Trophoblast cell (in vitro differentiated cells and primary cell): Measurements from ENCODE around the gene API5.

Experiments used
- DNase-seq, 2 donors: peaks; one replicate each; pipeline ENCODE4 v3.0.0-alpha.2; 2016
- H2AFZ ChIP-seq: 2 replicates; pipeline ENCODE4 v1.6.1; 2013; ENCODE audit warnings: low read length, moderate library complexity, mild to moderate bottlenecking; ENCODE audit not compliant: insufficient read depth, poor library complexity
- H2AK5ac ChIP-seq: 2 replicates; pipeline ENCODE4 v1.6.1; 2013; ENCODE audit warnings: mild to moderate bottlenecking, low read length
- H2BK120ac ChIP-seq: 2 replicates; pipeline ENCODE4 v1.6.1; 2013; ENCODE audit warnings: low read length, mild to moderate bottlenecking, moderate library complexity; ENCODE audit not compliant: insufficient read depth, poor library complexity
- H2BK12ac ChIP-seq: 2 replicates; pipeline ENCODE4 v1.6.1; 2013; ENCODE audit warnings: mild to moderate bottlenecking, low read length, moderate library complexity
- H2BK5ac ChIP-seq: 2 replicates; pipeline ENCODE4 v1.6.1; 2013; ENCODE audit warnings: low read length, low read depth, moderate library complexity, mild to moderate bottlenecking; ENCODE audit not compliant: poor library complexity
- H3K14ac ChIP-seq: 2 replicates; pipeline ENCODE4 v1.6.1; 2013; ENCODE audit warnings: mild to moderate bottlenecking, low read length
- H3K18ac ChIP-seq: 2 replicates; pipeline ENCODE4 v1.6.1; 2013; ENCODE audit warnings: mild to moderate bottlenecking, low read length
- H3K23ac ChIP-seq: 2 replicates; pipeline ENCODE4 v1.6.1; 2013; ENCODE audit warnings: low read length
- H3K27ac ChIP-seq: 2 replicates; pipeline ENCODE4 v1.5.1; 2013; ENCODE audit warnings: low read depth, mild to moderate bottlenecking, inconsistent platforms, low read length, moderate library complexity
- H3K27me3 ChIP-seq: 2 replicates; pipeline ENCODE4 v1.6.1; 2013; ENCODE audit warnings: inconsistent platforms, mild to moderate bottlenecking, low read length, moderate library complexity; ENCODE audit not compliant: insufficient read depth
- H3K36me3 ChIP-seq, 2 experiments: 1 replicate in 1 of 2; 2 replicates in 1 of 2; pipeline ENCODE4 v1.6.1; 2013; ENCODE audit warnings: low read length in 2 of 2, mild to moderate bottlenecking in 2 of 2, moderate library complexity in 1 of 2; ENCODE audit not compliant: insufficient read depth in 2 of 2, control insufficient read depth in 1 of 2
- H3K4ac ChIP-seq: 2 replicates; pipeline ENCODE4 v1.6.1; 2013; ENCODE audit warnings: low read depth, mild to moderate bottlenecking, low read length, moderate library complexity
- H3K4me1 ChIP-seq, 2 experiments: 1 replicate in 1 of 2; 2 replicates in 1 of 2; pipeline ENCODE4 v1.6.1; 2013; ENCODE audit warnings: low read length in 2 of 2, mild to moderate bottlenecking in 2 of 2, moderate library complexity in 1 of 2; ENCODE audit not compliant: insufficient read depth in 2 of 2, control insufficient read depth in 1 of 2
- H3K4me2 ChIP-seq: 2 replicates; pipeline ENCODE4 v1.6.1; 2013; ENCODE audit warnings: inconsistent platforms, mild to moderate bottlenecking, low read length, moderate library complexity
- H3K4me3 ChIP-seq: 2 replicates; pipeline ENCODE4 v1.5.1; 2013; ENCODE audit warnings: mild to moderate bottlenecking, low read depth, low read length, inconsistent platforms
- H3K79me1 ChIP-seq: one replicate; pipeline ENCODE4 v1.6.1; 2013; ENCODE audit warnings: low read length
- H3K79me2 ChIP-seq: 2 replicates; pipeline ENCODE4 v1.6.1; 2013; ENCODE audit warnings: low read length, mild to moderate bottlenecking; ENCODE audit not compliant: control insufficient read depth, insufficient read depth, poor library complexity
- H3K9ac ChIP-seq: 2 replicates; pipeline ENCODE4 v1.6.1; 2013; ENCODE audit warnings: mild to moderate bottlenecking, low read length
- H3K9me3 ChIP-seq: 2 replicates; pipeline ENCODE4 v1.6.1; 2013; ENCODE audit warnings: low read depth, mild to moderate bottlenecking, control low read depth, inconsistent platforms, low read length; ENCODE audit not compliant: insufficient read depth
- H4K12ac ChIP-seq: 2 replicates; pipeline ENCODE4 v1.6.1; 2013; ENCODE audit warnings: low read depth, mild to moderate bottlenecking, low read length, moderate library complexity
- H4K8ac ChIP-seq: 2 replicates; pipeline ENCODE4 v1.6.1; 2013; ENCODE audit warnings: low read depth, mild to moderate bottlenecking, low read length, moderate library complexity
- H4K91ac ChIP-seq: one replicate; pipeline ENCODE4 v1.6.1; 2013; ENCODE audit warnings: low read depth, mild to moderate bottlenecking, low read length, moderate library complexity
- WGBS: extraction: QIAGEN DNeasy Blood & Tissue Kit; methylation state at CpG from one replicate; pipeline ENCODE4 v1.1.7; 2013; ENCODE audit warnings: missing lambda C conversion rate; ENCODE audit not compliant: insufficient read length, insufficient coverage; ENCODE audit errors: extremely low coverage; 5-methylcytosine and 5-hydroxymethylcytosine counted together

Gene API5

DNA sequence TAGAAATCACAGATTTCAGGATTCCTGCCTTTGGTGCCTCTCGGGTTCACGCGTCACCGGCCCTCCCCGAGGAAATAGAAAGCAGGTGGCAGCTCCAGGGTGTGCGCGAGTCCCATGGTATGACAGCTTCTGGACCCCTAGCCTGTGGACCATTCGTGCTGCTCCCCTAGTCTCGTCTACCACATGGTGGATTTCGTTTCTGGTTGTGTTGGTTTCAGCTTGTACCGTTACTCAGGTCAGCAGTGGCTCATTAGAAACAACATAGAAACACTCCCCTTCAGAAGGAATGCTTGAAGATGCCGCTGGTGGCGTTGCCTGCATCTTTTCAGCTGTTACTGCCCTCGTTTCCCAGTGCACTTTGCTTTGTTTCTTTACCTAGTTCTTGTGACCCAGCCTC is 47.6 kb downstream of the API5 start:
- Histone ChIP-seq H3K9ac (peak overlapping the region; percentile 94), H3K4me1 (peaks cover 0 to 1% of the 10 kb centered on the region in 2 experiments), H2AK5ac (no peak overlapping the region), H3K23ac (no peak overlapping the region), H4K91ac (peak overlapping the region; percentile 96), H3K36me3 (no peaks in the 10 kb centered on the region), H3K14ac (peak overlapping the region; percentile 98), H3K27me3 (no peaks in the 10 kb centered on the region), H2AFZ (peak overlapping the region; percentile 99), H2BK5ac (no peak overlapping the region), H2BK120ac (peak overlapping the region; percentile 94), H3K4me2 (peak overlapping the region; percentile 98), H3K18ac (peak overlapping the region; percentile 97), H2BK12ac (no peak overlapping the region), H3K4ac (peak overlapping the region; percentile 93), H3K9me3 (no peaks in the 10 kb centered on the region), H3K79me2 (peaks cover 7% of the 10 kb centered on the region), H3K79me1 (peaks cover 6% of the 10 kb centered on the region), H4K8ac (peak overlapping the region; percentile 100), H3K4me3 (peak overlapping the region; percentile 99), H4K12ac (peak overlapping the region; percentile 93), H3K27ac (no peak overlapping the region)
- peak; percentile 19 to 53 for DNase-seq
- no CpG with 5 or more reads among the region's 14 CpGs for WGBS

DNA sequence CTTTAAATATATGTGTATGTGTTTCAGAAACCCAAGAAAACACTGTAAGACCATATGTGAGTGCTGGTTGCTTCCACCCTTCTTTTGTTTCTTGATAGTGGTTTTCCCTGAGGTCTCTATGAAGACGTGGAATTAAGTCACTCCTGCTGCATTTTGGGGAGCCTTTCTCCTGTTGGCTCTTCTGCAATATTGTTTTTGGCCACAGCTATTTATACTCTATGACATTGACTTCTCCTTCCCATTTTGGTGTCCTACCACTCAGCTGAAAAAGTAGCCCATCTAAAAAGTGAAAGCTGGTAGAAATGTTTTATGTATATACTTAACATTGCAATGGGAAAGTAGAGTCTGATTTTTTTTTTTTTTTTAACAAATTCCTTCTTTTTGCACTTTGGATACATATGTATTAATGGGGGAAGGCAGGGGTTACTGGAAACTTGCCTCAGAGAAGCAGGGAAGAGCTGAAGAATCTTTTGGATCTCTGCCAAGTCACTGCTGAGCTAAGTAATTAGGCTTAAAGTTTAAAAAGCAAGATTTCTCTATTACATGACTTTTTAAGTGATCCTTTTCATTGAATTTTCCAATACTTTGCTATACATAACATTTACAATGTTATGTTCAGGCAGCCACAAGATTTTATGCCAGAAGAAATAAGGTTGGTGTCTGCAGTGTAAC is 48.7 kb downstream of the API5 start:
- no peaks in the 10 kb centered on the region for H3K27me3 ChIP-seq
- no peak overlapping the region for H3K4me2 ChIP-seq
- no peak overlapping the region for H3K23ac ChIP-seq
- no peak overlapping the region for H2BK120ac ChIP-seq
- DNase-seq = no peak
- H3K27ac ChIP-seq = no peak overlapping the region
- no peak overlapping the region for H2AFZ ChIP-seq
- H3K36me3 ChIP-seq = peaks cover 0 to 5% of the 10 kb centered on the region in 2 experiments
- H4K91ac ChIP-seq = no peak overlapping the region
- H3K14ac ChIP-seq = no peak overlapping the region
- H3K79me1 ChIP-seq = peaks cover 6% of the 10 kb centered on the region
- no peak overlapping the region for H2BK12ac ChIP-seq
- H3K9me3 ChIP-seq = no peaks in the 10 kb centered on the region
- no peak overlapping the region for H4K12ac ChIP-seq
- no peak overlapping the region for H2AK5ac ChIP-seq
- H2BK5ac ChIP-seq = no peak overlapping the region
- no peak overlapping the region for H3K4me3 ChIP-seq
- H3K79me2 ChIP-seq = peaks cover 7% of the 10 kb centered on the region
- H3K18ac ChIP-seq = no peak overlapping the region
- H3K9ac ChIP-seq = no peak overlapping the region
- no peak overlapping the region for H4K8ac ChIP-seq
- peak overlapping the region; percentile 87 for H3K4ac ChIP-seq
- peaks cover 0 to 1% of the 10 kb centered on the region in 2 experiments for H3K4me1 ChIP-seq
- WGBS = no CpG with 5 or more reads among the region's 1 CpG

GRCh38 chr11:43366677-43367076 is 54.9 kb downstream of the API5 start:
- H3K18ac ChIP-seq = no peak overlapping the region
- no peak overlapping the region for H3K14ac ChIP-seq
- H3K36me3 ChIP-seq = peaks cover 0 to 6% of the 10 kb centered on the region in 2 experiments
- no peak overlapping the region for H2AFZ ChIP-seq
- no peak overlapping the region for H4K8ac ChIP-seq
- no peaks in the 10 kb centered on the region for H3K27me3 ChIP-seq
- H4K12ac ChIP-seq = no peak overlapping the region
- H3K9ac ChIP-seq = no peak overlapping the region
- H3K4ac ChIP-seq = peak overlapping the region; percentile 53
- no peak overlapping the region for H2BK12ac ChIP-seq
- H3K9me3 ChIP-seq = no peaks in the 10 kb centered on the region
- WGBS = no CpG with 5 or more reads among the region's 5 CpGs
- H3K27ac ChIP-seq = no peak overlapping the region
- H2AK5ac ChIP-seq = no peak overlapping the region
- no peak overlapping the region for H4K91ac ChIP-seq
- no peak overlapping the region for H2BK5ac ChIP-seq
- H2BK120ac ChIP-seq = no peak overlapping the region
- no peak for DNase-seq
- H3K79me2 ChIP-seq = no peaks in the 10 kb centered on the region
- H3K4me2 ChIP-seq = no peak overlapping the region
- H3K23ac ChIP-seq = no peak overlapping the region
- H3K4me1 ChIP-seq = no peaks in the 10 kb centered on the region
- no peak overlapping the region for H3K4me3 ChIP-seq
- no peaks in the 10 kb centered on the region for H3K79me1 ChIP-seq

- no CpG with 5 or more reads among the region's 7 CpGs for WGBS
Observed at GRCh38 chr11:43367382-43368178, 55.8 kb downstream of the API5 start.

More at GRCh38 chr11:43367382-43368178, 55.8 kb downstream of the API5 start:
- Histone ChIP-seq H4K8ac (no peak overlapping the region), H3K4ac (no peak overlapping the region), H3K9ac (no peak overlapping the region), H3K9me3 (no peaks in the 10 kb centered on the region), H3K4me2 (no peak overlapping the region), H2BK5ac (no peak overlapping the region), H3K79me2 (no peaks in the 10 kb centered on the region), H3K14ac (no peak overlapping the region), H3K18ac (no peak overlapping the region), H3K4me3 (no peak overlapping the region), H3K4me1 (no peaks in the 10 kb centered on the region), H4K12ac (no peak overlapping the region), H3K27ac (no peak overlapping the region), H4K91ac (no peak overlapping the region), H3K23ac (no peak overlapping the region), H3K27me3 (no peaks in the 10 kb centered on the region), H3K79me1 (no peaks in the 10 kb centered on the region), H3K36me3 (peaks cover 2 to 6% of the 10 kb centered on the region in 2 experiments), H2AK5ac (no peak overlapping the region), H2BK12ac (no peak overlapping the region), H2AFZ (no peak overlapping the region), H2BK120ac (no peak overlapping the region)
- DNase-seq = peak; percentile 9 to 61
